ENCODE measurements around the gene SDCCAG8. TPM values are rescaled to one million over a fixed set of nuclear protein-coding genes. Genes with fewer than 3 reads are reported as not detected.

Gene SDCCAG8
- polyA plus RNA-seq, 3 donors, result 33.2 to 34.4 (median 33.4) TPM

DNA sequence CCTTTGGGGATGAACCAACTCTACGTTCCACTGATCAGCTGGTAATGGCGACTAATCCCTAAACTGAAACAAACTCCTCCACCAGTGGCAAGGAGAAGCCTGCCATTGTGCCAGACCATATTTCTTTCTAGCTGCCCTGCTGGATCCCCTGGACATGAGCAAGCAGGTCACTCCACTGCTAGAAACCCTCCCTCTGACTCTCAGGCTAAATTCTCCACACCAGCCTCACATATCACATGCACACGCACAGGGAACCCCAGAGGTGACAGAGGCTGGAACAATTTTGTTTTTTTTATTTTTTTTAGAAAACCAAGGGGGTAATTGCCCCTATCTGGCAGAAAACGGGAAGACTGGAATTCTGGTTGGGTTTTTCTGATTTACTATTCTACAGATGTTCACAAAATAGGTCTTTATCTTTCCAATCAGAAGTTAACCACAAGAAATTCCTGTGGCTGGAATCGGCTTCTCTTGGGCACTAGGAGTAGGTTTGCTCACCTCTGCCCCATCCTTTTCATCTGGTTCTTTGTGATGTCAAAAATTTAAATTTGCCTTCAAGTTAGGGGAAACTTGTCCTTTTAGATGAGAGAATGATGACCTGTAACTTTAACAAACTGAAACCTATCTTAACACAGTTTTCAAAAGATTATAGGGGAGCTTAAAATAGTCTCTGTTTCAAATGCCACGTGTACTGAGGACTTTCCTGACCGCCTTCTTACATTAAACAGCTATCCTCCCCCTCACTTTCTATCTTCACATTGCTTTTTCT is 258.1 kb downstream of the SDCCAG8 start:
- no peak overlapping the region for H2AFZ ChIP-seq (ENCODE audit: insufficient read depth, low read depth, low read length, poor library complexity, severe bottlenecking)
- intact Hi-C loops (cut with micrococcal nuclease), result no loop called here
- H4K20me1 ChIP-seq (ENCODE audit: insufficient read depth, low read length), result no peaks in the 10 kb centered on the region
- Mint-ChIP-seq H3K36me3 (peaks cover 22 to 26% of the 10 kb centered on the region in 2 donors), H3K4me1 (peaks cover 5% of the 10 kb centered on the region), H3K27ac (no peak overlapping the region), H3K9me3 (peaks cover 0 to 7% (median 3%) of the 10 kb centered on the region in 7 donors), H3K27me3 (ENCODE audit: low read depth in 3 of 3) (peaks cover 0 to 2% (median 0%) of the 10 kb centered on the region in 3 donors), H3K4me3 (no peak overlapping the region)
- DNase-seq, result no peak
- WGBS (ENCODE audit: insufficient coverage), result 100% methylated on average over 2 of the region's 7 CpGs
- H3K4me1 ChIP-seq (ENCODE audit: control insufficient read depth in 1 of 2, insufficient read depth in 2 of 2, low read length in 2 of 2), result peaks cover 0 to under 1% of the 10 kb centered on the region in 2 donors
- H3K27me3 ChIP-seq (ENCODE audit: control insufficient read depth in 2 of 2, insufficient read depth in 2 of 2, low read length in 2 of 2), result no peaks in the 10 kb centered on the region
- no peaks in the 10 kb centered on the region for H3K79me2 ChIP-seq (ENCODE audit: insufficient read depth, low read length)
- TF ChIP-seq, protein P1, sequence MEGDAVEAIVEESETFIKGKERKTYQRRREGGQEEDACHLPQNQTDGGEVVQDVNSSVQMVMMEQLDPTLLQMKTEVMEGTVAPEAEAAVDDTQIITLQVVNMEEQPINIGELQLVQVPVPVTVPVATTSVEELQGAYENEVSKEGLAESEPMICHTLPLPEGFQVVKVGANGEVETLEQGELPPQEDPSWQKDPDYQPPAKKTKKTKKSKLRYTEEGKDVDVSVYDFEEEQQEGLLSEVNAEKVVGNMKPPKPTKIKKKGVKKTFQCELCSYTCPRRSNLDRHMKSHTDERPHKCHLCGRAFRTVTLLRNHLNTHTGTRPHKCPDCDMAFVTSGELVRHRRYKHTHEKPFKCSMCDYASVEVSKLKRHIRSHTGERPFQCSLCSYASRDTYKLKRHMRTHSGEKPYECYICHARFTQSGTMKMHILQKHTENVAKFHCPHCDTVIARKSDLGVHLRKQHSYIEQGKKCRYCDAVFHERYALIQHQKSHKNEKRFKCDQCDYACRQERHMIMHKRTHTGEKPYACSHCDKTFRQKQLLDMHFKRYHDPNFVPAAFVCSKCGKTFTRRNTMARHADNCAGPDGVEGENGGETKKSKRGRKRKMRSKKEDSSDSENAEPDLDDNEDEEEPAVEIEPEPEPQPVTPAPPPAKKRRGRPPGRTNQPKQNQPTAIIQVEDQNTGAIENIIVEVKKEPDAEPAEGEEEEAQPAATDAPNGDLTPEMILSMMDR (IDR thresholded peaks at IDR 0.05), result no peak
- no peak overlapping the region for H3K9ac ChIP-seq (ENCODE audit: insufficient read depth, low read length, poor library complexity, severe bottlenecking)
- H3K4me3 ChIP-seq (replicated peaks in 1 of 3; ENCODE audit: low read depth in 2 of 3, low read length in 3 of 3), result no peak overlapping the region
- H3K27ac ChIP-seq (ENCODE audit: low read depth in 1 of 2, low read length in 2 of 2), result no peak overlapping the region
- peaks cover 0 to 18% of the 10 kb centered on the region in 2 donors for H3K36me3 ChIP-seq (replicated peaks in 1 of 2; ENCODE audit: control insufficient read depth in 1 of 2, insufficient read depth in 2 of 2, low read length in 2 of 2)
- H3K9me3 ChIP-seq (replicated peaks in 1 of 2; ENCODE audit: control insufficient read depth in 1 of 2, insufficient read depth in 1 of 2, low read length in 2 of 2), result peaks cover 0 to 5% of the 10 kb centered on the region in 2 donors
- H3K4me2 ChIP-seq (replicated peaks; ENCODE audit: extremely low read depth, low read length, poor library complexity, severe bottlenecking), result no peak overlapping the region

DNA sequence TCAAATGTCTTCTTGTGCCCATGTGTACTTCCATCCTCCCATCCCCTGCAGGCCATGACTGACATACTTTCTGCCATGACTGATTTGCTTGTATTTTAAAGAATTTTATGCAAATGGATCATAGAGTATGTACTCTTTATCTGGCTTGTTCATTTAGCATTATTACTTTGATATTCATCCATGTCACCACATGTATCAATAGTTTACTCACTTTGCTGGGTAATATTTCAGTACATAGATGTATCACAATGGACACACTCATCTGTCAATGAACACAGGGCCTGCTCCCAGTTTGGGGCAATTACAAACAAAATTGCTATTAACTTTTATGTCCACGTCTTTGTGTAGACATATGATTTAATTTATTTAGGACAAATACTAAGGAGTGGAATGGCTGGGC is 259.1 kb downstream of the SDCCAG8 start:
- H3K36me3 Mint-ChIP-seq, result peaks cover 22 to 23% of the 10 kb centered on the region in 2 donors
- Histone ChIP-seq H3K4me3 (replicated peaks in 1 of 3; ENCODE audit: low read depth in 2 of 3, low read length in 3 of 3) (no peak overlapping the region), H3K4me1 (ENCODE audit: control insufficient read depth in 1 of 2, insufficient read depth in 2 of 2, low read length in 2 of 2) (no peaks in the 10 kb centered on the region), H3K9me3 (replicated peaks in 1 of 2; ENCODE audit: control insufficient read depth in 1 of 2, insufficient read depth in 1 of 2, low read length in 2 of 2) (peaks cover 0 to 5% of the 10 kb centered on the region in 2 donors), H3K79me2 (ENCODE audit: insufficient read depth, low read length) (no peaks in the 10 kb centered on the region), H3K4me2 (replicated peaks; ENCODE audit: extremely low read depth, low read length, poor library complexity, severe bottlenecking) (no peak overlapping the region), H3K36me3 (replicated peaks in 1 of 2; ENCODE audit: control insufficient read depth in 1 of 2, insufficient read depth in 2 of 2, low read length in 2 of 2) (peaks cover 0 to 18% of the 10 kb centered on the region in 2 donors), H4K20me1 (ENCODE audit: insufficient read depth, low read length) (no peaks in the 10 kb centered on the region), H3K9ac (ENCODE audit: insufficient read depth, low read length, poor library complexity, severe bottlenecking) (no peak overlapping the region), H3K27me3 (ENCODE audit: control insufficient read depth in 2 of 2, insufficient read depth in 2 of 2, low read length in 2 of 2) (no peaks in the 10 kb centered on the region), H2AFZ (ENCODE audit: insufficient read depth, low read depth, low read length, poor library complexity, severe bottlenecking) (no peak overlapping the region), H3K27ac (ENCODE audit: low read depth in 1 of 2, low read length in 2 of 2) (no peak overlapping the region)
- no peak for DNase-seq
- TF ChIP-seq, protein P1 (IDR thresholded peaks at IDR 0.05), result no peak
- H3K4me3 Mint-ChIP-seq, result no peak overlapping the region
- peaks cover 2% of the 10 kb centered on the region for H3K4me1 Mint-ChIP-seq
- H3K27ac Mint-ChIP-seq, result no peak overlapping the region
- H3K27me3 Mint-ChIP-seq (ENCODE audit: low read depth in 3 of 3), result peaks cover 0 to 2% (median 0%) of the 10 kb centered on the region in 3 donors
- no CpG with 5 or more reads among the region's 1 CpG for WGBS (ENCODE audit: insufficient coverage)
- H3K9me3 Mint-ChIP-seq, result peaks cover 0 to 7% (median 3%) of the 10 kb centered on the region in 7 donors
- intact Hi-C loops (cut with micrococcal nuclease), result no loop called here

Measured in CD14-positive monocyte (primary cell).